Measurements from ENCODE around the gene EYS.
"Not testable (repeated sequence)": the region's sequence is repeated elsewhere in the genome, so short reads cannot be mapped to it uniquely, and the experiment has no call there.

The EYS gene

GRCh38 chr6:64040113-64040512, 1666.9 kb downstream of the EYS start:
- H3K9me3 Mint-ChIP-seq, result peaks cover 6% of the 10 kb centered on the region
- no peaks in the 10 kb centered on the region for H3K27me3 Mint-ChIP-seq
- no peaks in the 10 kb centered on the region for H3K4me1 Mint-ChIP-seq
- DNase-seq (ENCODE audit: low spot score in 2 of 2) (no peak), ATAC-seq (replicated peaks; ENCODE audit: extremely low read depth, poor library complexity, severe bottlenecking) (no peak)
- H3K4me3 Mint-ChIP-seq, result no peak overlapping the region
- no peak overlapping the region for H3K27ac Mint-ChIP-seq (ENCODE audit: low read depth)
- H3K36me3 Mint-ChIP-seq (ENCODE audit: insufficient read depth), result no peaks in the 10 kb centered on the region

- H3K9me3 Mint-ChIP-seq, result peaks cover 11% of the 10 kb centered on the region
- no peaks in the 10 kb centered on the region for H3K4me1 Mint-ChIP-seq
- H3K27ac Mint-ChIP-seq (ENCODE audit: low read depth), result no peak overlapping the region
- no peak overlapping the region for H3K4me3 Mint-ChIP-seq
- no peaks in the 10 kb centered on the region for H3K27me3 Mint-ChIP-seq
- no peak for DNase-seq (ENCODE audit: low spot score in 2 of 2)
- ATAC-seq (replicated peaks; ENCODE audit: extremely low read depth, poor library complexity, severe bottlenecking), result no peak
- no peaks in the 10 kb centered on the region for H3K36me3 Mint-ChIP-seq (ENCODE audit: insufficient read depth)
Observed at GRCh38 chr6:64037427-64037826, 1669.6 kb downstream of the EYS start.

- no peak overlapping the region for H3K27ac Mint-ChIP-seq (ENCODE audit: low read depth)
- peaks cover 12% of the 10 kb centered on the region for H3K9me3 Mint-ChIP-seq
- no peaks in the 10 kb centered on the region for H3K4me1 Mint-ChIP-seq
- H3K36me3 Mint-ChIP-seq (ENCODE audit: insufficient read depth), result no peaks in the 10 kb centered on the region
- no peak overlapping the region for H3K4me3 Mint-ChIP-seq
- ATAC-seq (replicated peaks; ENCODE audit: extremely low read depth, poor library complexity, severe bottlenecking) (no peak), DNase-seq (ENCODE audit: low spot score in 2 of 2) (no peak)
- no peaks in the 10 kb centered on the region for H3K27me3 Mint-ChIP-seq
Observed at GRCh38 chr6:64034910-64035655, 1671.9 kb downstream of the EYS start.

GRCh38 chr6:64034291-64034690, 1672.7 kb downstream of the EYS start:
- no peak overlapping the region for H3K4me3 Mint-ChIP-seq
- no peaks in the 10 kb centered on the region for H3K27me3 Mint-ChIP-seq
- H3K4me1 Mint-ChIP-seq, result no peaks in the 10 kb centered on the region
- H3K36me3 Mint-ChIP-seq (ENCODE audit: insufficient read depth), result no peaks in the 10 kb centered on the region
- ATAC-seq (replicated peaks; ENCODE audit: extremely low read depth, poor library complexity, severe bottlenecking), result no peak
- no peak for DNase-seq (ENCODE audit: low spot score in 2 of 2)
- no peak overlapping the region for H3K27ac Mint-ChIP-seq (ENCODE audit: low read depth)
- peaks cover 17% of the 10 kb centered on the region for H3K9me3 Mint-ChIP-seq

- ATAC-seq (replicated peaks; ENCODE audit: extremely low read depth, poor library complexity, severe bottlenecking); H3K4me1 Mint-ChIP-seq; DNase-seq (ENCODE audit: low spot score in 2 of 2); H3K27ac Mint-ChIP-seq (ENCODE audit: low read depth); H3K27me3 Mint-ChIP-seq; H3K36me3 Mint-ChIP-seq (ENCODE audit: insufficient read depth); H3K4me3 Mint-ChIP-seq: not testable (repeated sequence)
- H3K9me3 Mint-ChIP-seq, result peaks cover 11% of the 10 kb centered on the region
Observed at GRCh38 chr6:64030950-64031618, 1675.9 kb downstream of the EYS start.

DNA sequence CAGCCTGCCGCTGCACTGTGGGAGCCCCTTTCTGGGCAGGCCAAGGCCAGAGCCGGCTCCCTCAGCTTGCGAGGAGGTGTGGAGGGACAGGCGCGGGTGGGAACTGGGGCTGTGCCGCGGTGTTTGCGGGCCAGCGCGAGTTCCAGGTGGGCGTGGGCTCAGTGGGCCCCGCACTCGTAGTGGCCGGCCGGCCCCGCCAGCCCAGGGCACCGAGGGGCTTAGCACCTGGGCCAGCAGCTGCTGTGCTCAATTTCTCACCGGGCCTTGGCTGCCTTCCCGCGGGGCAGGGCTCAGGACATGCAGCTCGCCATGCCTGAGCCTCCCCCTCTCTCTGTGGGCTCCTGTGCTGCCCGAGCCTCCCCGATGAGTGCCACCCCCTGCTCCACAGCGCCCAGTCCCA, 1683.3 kb downstream of the EYS start:
- H3K4me1 Mint-ChIP-seq, result no peaks in the 10 kb centered on the region
- H3K9me3 Mint-ChIP-seq, result peaks cover 6% of the 10 kb centered on the region
- no peak overlapping the region for H3K27ac Mint-ChIP-seq (ENCODE audit: low read depth)
- no peak for ATAC-seq (replicated peaks; ENCODE audit: extremely low read depth, poor library complexity, severe bottlenecking)
- H3K4me3 Mint-ChIP-seq, result no peak overlapping the region
- H3K27me3 Mint-ChIP-seq, result no peaks in the 10 kb centered on the region
- DNase-seq (ENCODE audit: low spot score in 2 of 2), result no peak
- H3K36me3 Mint-ChIP-seq (ENCODE audit: insufficient read depth), result no peaks in the 10 kb centered on the region

- Mint-ChIP-seq H3K4me1 (no peaks in the 10 kb centered on the region), H3K9me3 (peaks cover 21% of the 10 kb centered on the region), H3K36me3 (ENCODE audit: insufficient read depth) (no peaks in the 10 kb centered on the region), H3K27me3 (no peaks in the 10 kb centered on the region), H3K27ac (ENCODE audit: low read depth) (no peak overlapping the region), H3K4me3 (no peak overlapping the region)
- DNase-seq (ENCODE audit: low spot score in 2 of 2) (no peak), ATAC-seq (replicated peaks; ENCODE audit: extremely low read depth, poor library complexity, severe bottlenecking) (no peak)
Observed at GRCh38 chr6:64014595-64014994, 1692.4 kb downstream of the EYS start.

DNA sequence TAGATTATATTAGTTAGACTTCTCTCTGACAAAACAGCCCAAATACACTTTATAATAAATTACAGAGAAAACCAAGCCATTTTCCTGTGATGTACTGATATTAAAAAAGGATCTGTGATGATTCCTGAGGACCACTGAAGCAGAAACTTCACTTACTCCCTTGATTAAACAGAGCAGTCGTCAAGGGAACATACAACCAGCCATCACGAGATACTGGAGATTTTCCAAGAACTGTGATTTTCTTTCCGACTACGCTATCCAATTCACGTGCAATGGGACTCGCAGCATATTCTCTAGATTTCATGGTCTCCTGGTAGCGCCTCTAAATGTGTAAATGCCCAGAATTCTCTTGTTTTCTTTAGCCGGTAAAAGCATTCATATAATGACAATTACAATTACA, 1694.0 kb downstream of the EYS start:
- Mint-ChIP-seq H3K27me3 (no peaks in the 10 kb centered on the region), H3K9me3 (peaks cover 23% of the 10 kb centered on the region), H3K4me1 (no peaks in the 10 kb centered on the region), H3K4me3 (no peak overlapping the region), H3K27ac (ENCODE audit: low read depth) (no peak overlapping the region), H3K36me3 (ENCODE audit: insufficient read depth) (no peaks in the 10 kb centered on the region)
- ATAC-seq (replicated peaks; ENCODE audit: extremely low read depth, poor library complexity, severe bottlenecking), result no peak
- DNase-seq (ENCODE audit: low spot score in 2 of 2), result no peak

DNA sequence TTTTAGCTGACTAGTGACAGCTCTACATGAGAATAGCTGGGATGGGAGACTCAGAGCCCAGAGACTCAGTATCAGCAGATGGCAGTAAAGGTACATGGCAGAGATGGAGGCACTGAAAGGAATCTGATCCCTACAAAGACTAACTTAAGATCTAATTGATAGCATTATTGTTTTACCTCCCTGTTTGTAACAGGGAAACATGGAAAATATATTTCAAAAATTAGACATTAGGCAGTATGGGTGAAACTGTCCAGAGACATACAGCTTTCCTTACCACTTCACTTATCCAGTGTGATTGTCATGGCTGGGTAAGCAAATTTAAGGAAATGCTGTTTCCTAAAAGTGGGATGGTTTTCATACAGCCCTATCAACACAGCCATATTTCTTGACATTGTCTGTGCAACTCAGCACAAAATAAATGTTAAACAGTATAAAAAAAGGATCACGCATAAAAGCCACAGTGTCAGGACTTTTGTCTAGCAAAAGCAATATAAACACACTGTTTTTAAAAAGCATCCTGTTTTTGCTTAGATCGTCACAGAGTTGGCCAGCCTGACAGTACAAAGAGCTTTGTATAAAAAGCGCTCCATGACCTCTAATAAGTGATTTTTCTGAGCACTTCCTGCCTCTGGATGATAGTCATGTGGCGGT, 1694.5 kb downstream of the EYS start:
- no peaks in the 10 kb centered on the region for H3K36me3 Mint-ChIP-seq (ENCODE audit: insufficient read depth)
- no peak for DNase-seq (ENCODE audit: low spot score in 2 of 2)
- ATAC-seq (replicated peaks; ENCODE audit: extremely low read depth, poor library complexity, severe bottlenecking), result no peak
- no peaks in the 10 kb centered on the region for H3K27me3 Mint-ChIP-seq
- no peak overlapping the region for H3K4me3 Mint-ChIP-seq
- no peaks in the 10 kb centered on the region for H3K4me1 Mint-ChIP-seq
- H3K27ac Mint-ChIP-seq (ENCODE audit: low read depth), result no peak overlapping the region
- peaks cover 22% of the 10 kb centered on the region for H3K9me3 Mint-ChIP-seq

DNA sequence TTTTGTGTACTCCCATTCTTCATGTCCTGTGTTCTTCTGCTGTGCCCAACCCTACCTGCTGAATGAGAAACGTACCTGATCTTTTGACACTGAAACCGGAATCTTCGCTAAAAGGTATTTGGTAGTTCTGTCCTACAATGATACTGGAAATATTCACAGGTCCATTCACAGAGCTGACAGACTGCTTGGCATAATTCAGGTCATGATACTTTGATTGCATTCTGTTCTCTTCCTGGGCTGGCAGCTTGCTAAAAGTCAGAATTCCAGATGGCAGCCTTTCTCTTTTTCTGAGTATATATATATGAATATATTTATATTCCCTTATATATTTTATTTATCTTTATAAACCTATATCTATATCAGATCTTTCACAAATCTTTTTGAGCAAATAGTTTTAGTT, 1696.4 kb downstream of the EYS start:
- Mint-ChIP-seq H3K36me3 (ENCODE audit: insufficient read depth) (no peaks in the 10 kb centered on the region), H3K9me3 (peaks cover 19% of the 10 kb centered on the region), H3K4me3 (no peak overlapping the region), H3K4me1 (no peaks in the 10 kb centered on the region), H3K27me3 (no peaks in the 10 kb centered on the region), H3K27ac (ENCODE audit: low read depth) (no peak overlapping the region)
- ATAC-seq (replicated peaks; ENCODE audit: extremely low read depth, poor library complexity, severe bottlenecking), result no peak
- no peak for DNase-seq (ENCODE audit: low spot score in 2 of 2)

- no peak overlapping the region for H3K4me3 Mint-ChIP-seq
- no peaks in the 10 kb centered on the region for H3K27me3 Mint-ChIP-seq
- no peak overlapping the region for H3K27ac Mint-ChIP-seq (ENCODE audit: low read depth)
- no peak for ATAC-seq (replicated peaks; ENCODE audit: extremely low read depth, poor library complexity, severe bottlenecking)
- DNase-seq (ENCODE audit: low spot score in 2 of 2), result no peak
- H3K9me3 Mint-ChIP-seq, result peaks cover 24% of the 10 kb centered on the region
- H3K4me1 Mint-ChIP-seq, result no peaks in the 10 kb centered on the region
- no peaks in the 10 kb centered on the region for H3K36me3 Mint-ChIP-seq (ENCODE audit: insufficient read depth)
Observed at GRCh38 chr6:64010010-64010409, 1697.0 kb downstream of the EYS start.

- H3K9me3 Mint-ChIP-seq, result peaks cover 37% of the 10 kb centered on the region
- no peak for ATAC-seq (replicated peaks; ENCODE audit: extremely low read depth, poor library complexity, severe bottlenecking)
- no peak for DNase-seq (ENCODE audit: low spot score in 2 of 2)
- peaks cover 1% of the 10 kb centered on the region for H3K36me3 Mint-ChIP-seq (ENCODE audit: insufficient read depth)
- no peak overlapping the region for H3K4me3 Mint-ChIP-seq
- H3K4me1 Mint-ChIP-seq, result no peaks in the 10 kb centered on the region
- no peak overlapping the region for H3K27ac Mint-ChIP-seq (ENCODE audit: low read depth)
- H3K27me3 Mint-ChIP-seq, result no peaks in the 10 kb centered on the region
Observed at GRCh38 chr6:64006246-64006645, 1700.8 kb downstream of the EYS start.
